GM12891 (cell line): ENCODE results near the gene JMJD8.

Source experiments
- PAX5 ChIP-seq: IDR thresholded peaks from 2 replicates; pipeline ENCODE4 v1.6.1; 2011; ENCODE audit warnings: low read length, moderate library complexity, mild to moderate bottlenecking; ENCODE audit not compliant: insufficient read depth, severe bottlenecking
- POLR2A ChIP-seq: IDR thresholded peaks from 2 replicates; pipeline ENCODE4 v1.6.1; 2011; ENCODE audit warnings: low read depth, low read length, control low read depth
- POLR2AphosphoS5 ChIP-seq: IDR thresholded peaks from 2 replicates; pipeline ENCODE4 v1.6.1; 2011; ENCODE audit warnings: low read depth, low read length, control low read depth
- POU2F2 ChIP-seq: IDR thresholded peaks from 2 replicates; pipeline ENCODE4 v1.6.1; 2011; ENCODE audit warnings: low read depth, mild to moderate bottlenecking, control low read depth, low read length, moderate library complexity
- SPI1 ChIP-seq: IDR thresholded peaks from 2 replicates; pipeline ENCODE4 v1.6.1; 2011; ENCODE audit warnings: low read depth, low read length, control low read depth
- TAF1 ChIP-seq: IDR thresholded peaks from 2 replicates; pipeline ENCODE4 v1.6.1; 2011; ENCODE audit warnings: low read depth, low read length, control low read depth

DNA sequence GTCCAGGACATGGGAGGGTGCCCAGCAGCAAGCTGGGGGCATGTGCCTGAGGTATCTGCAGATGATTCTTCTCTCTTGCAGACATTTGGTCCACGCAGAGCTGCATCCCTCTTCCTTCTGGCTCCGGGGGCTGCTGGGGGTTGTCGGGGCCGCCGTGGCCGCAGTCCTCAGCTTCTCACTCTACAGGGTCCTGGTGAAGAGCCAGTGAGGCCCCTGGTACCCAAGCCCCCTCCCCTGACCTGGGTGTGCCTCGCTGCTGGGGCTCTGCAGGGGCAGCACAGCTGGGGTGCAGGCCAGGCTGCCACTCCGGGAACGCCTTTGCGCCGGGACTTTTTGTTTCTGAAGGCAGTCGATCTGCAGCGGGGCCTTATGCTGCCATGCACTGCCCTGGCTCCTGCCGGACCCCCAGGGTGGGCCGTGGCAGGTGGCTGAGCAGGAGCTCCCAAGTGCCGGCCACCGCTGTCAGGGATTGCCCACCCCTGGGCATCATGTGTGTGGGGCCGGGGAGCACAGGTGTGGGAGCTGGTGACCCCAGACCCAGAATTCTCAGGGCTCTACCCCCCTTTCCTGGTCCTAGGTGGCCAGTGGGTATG lies 10.6 kb downstream of the JMJD8 start:
- TF ChIP-seq POLR2A (no peak), POLR2AphosphoS5 (no peak), SPI1 (no peak), TAF1 (no peak), POU2F2 (no peak), PAX5 (no peak)
